Measurements from ENCODE around the gene RTEL1.

Gene RTEL1

GRCh38 chr20:63697868-63698545 lies 39.9 kb downstream of the RTEL1 start:
- no peak for DNase-seq (ENCODE audit: low read depth in 1 of 2, low spot score in 1 of 2)

- DNase-seq (ENCODE audit: low read depth in 1 of 2, low spot score in 1 of 2): peak in 1 of 2 donors; percentile 36
Observed at GRCh38 chr20:63698739-63699465, 40.8 kb downstream of the RTEL1 start.

- no peak for DNase-seq (ENCODE audit: low read depth in 1 of 2, low spot score in 1 of 2)
Observed at GRCh38 chr20:63699466-63700198, 41.5 kb downstream of the RTEL1 start.

- DNase-seq (ENCODE audit: low read depth in 1 of 2, low spot score in 1 of 2): no peak
Observed at GRCh38 chr20:63700199-63701050, 42.3 kb downstream of the RTEL1 start.

GRCh38 chr20:63701051-63701328 lies 42.9 kb downstream of the RTEL1 start:
- DNase-seq (ENCODE audit: low read depth in 1 of 2, low spot score in 1 of 2): no peak

- no peak for DNase-seq (ENCODE audit: low read depth in 1 of 2, low spot score in 1 of 2)
Observed at GRCh38 chr20:63701329-63702035, 43.4 kb downstream of the RTEL1 start.

GRCh38 chr20:63702036-63702665 lies 44.0 kb downstream of the RTEL1 start:
- no peak for DNase-seq (ENCODE audit: low read depth in 1 of 2, low spot score in 1 of 2)

- DNase-seq (ENCODE audit: low read depth in 1 of 2, low spot score in 1 of 2): no peak
Observed at GRCh38 chr20:63702751-63703470, 44.8 kb downstream of the RTEL1 start.

- DNase-seq (ENCODE audit: low read depth in 1 of 2, low spot score in 1 of 2): no peak
Observed at GRCh38 chr20:63703471-63703975, 45.4 kb downstream of the RTEL1 start.

- DNase-seq (ENCODE audit: low read depth in 1 of 2, low spot score in 1 of 2): no peak
Observed at GRCh38 chr20:63703976-63704748, 46.0 kb downstream of the RTEL1 start.

GRCh38 chr20:63704749-63705117 lies 46.6 kb downstream of the RTEL1 start:
- no peak for DNase-seq (ENCODE audit: low read depth in 1 of 2, low spot score in 1 of 2)

- no peak for DNase-seq (ENCODE audit: low read depth in 1 of 2, low spot score in 1 of 2)
Observed at GRCh38 chr20:63705232-63706026, 47.3 kb downstream of the RTEL1 start.

GRCh38 chr20:63706027-63706695 lies 48.0 kb downstream of the RTEL1 start:
- no peak for DNase-seq (ENCODE audit: low read depth in 1 of 2, low spot score in 1 of 2)

GRCh38 chr20:63706852-63707557 lies 48.9 kb downstream of the RTEL1 start:
- peak in 1 of 2 donors; percentile 38 for DNase-seq (ENCODE audit: low read depth in 1 of 2, low spot score in 1 of 2)

- DNase-seq (ENCODE audit: low read depth in 1 of 2, low spot score in 1 of 2): peak; percentile 77 to 82
Observed at GRCh38 chr20:63707558-63708300, 49.6 kb downstream of the RTEL1 start, which contains the start of the genes ARFRP1 and ZGPAT. TSS of gene ARFRP1 (minus strand) at chr20:63707976. CDS start at chr20:63707091, 885 bp downstream. TSS of gene ZGPAT (plus strand) at chr20:63708039. CDS start at chr20:63708581, 542 bp downstream.

Measured in activated CD4-positive, alpha-beta T cell treated with anti-CD3 and anti-CD28 coated beads, Interleukin-2, amount 50 U/mL, for 24 hours (primary cell).